SK-N-SH (cell line): Measurements from ENCODE around the gene PSTPIP1. TPM values are rescaled to one million over a fixed set of nuclear protein-coding genes. Genes with fewer than 3 reads are reported as not detected.

Experiments
- CTCF ChIA-PET: fragments of 300-600, 350-600 bp; formaldehyde crosslinking; extraction: SDS; loops from one replicate; lab custom pipeline; 2021; lab: Yijun Ruan, JAX
- POLR2A ChIA-PET: fragments of 350-600 bp; sonication (Branson Sonifier 250); formaldehyde crosslinking; extraction: SDS; loops from one replicate; lab custom pipeline; 2020; ENCODE audit warnings: antibody characterized with exemption, inconsistent platforms; lab: Yijun Ruan, JAX
- DNase-seq: peaks from one replicate; pipeline ENCODE4 v3.0.0; 2012
- H2AFZ ChIP-seq: fragments of 200-600 bp; sonication (generic); 2 replicates; pipeline ENCODE4 v1.8.1; 2016; ENCODE audit warnings: antibody characterized with exemption, mild to moderate bottlenecking, low read depth
- H3F3A ChIP-seq: fragments of 200-600 bp; sonication (generic); replicated peaks from 2 replicates; pipeline ENCODE3; 2016; ENCODE audit warnings: antibody characterized with exemption, mild to moderate bottlenecking; ENCODE audit not compliant: insufficient read depth
- H3K27ac ChIP-seq, 2 experiments: fragments of 200-500 bp in 1 of 2; fragments of 200-600 bp in 1 of 2; sonication (Bioruptor generic) in 1 of 2; sonication (generic), shearing (Covaris generic) in 1 of 2; 2 replicates each; pipeline versions ENCODE4 v1.5.1 to v1.6.1; 2014 to 2016; ENCODE audit warnings: low read depth in 2 of 2, inconsistent platforms in 1 of 2, low read length in 1 of 2, mild to moderate bottlenecking in 1 of 2, mixed read lengths in 1 of 2
- H3K27me3 ChIP-seq: fragments of 200-600 bp; sonication (generic), shearing (Covaris generic); 2 replicates; pipeline ENCODE4 v1.6.1; 2016; ENCODE audit warnings: mixed run types; ENCODE audit not compliant: insufficient read depth
- H3K36me3 ChIP-seq, 2 experiments: fragments of 200-500 bp in 1 of 2; fragments of 200-600 bp in 1 of 2; sonication (Bioruptor generic) in 1 of 2; sonication (generic) in 1 of 2; replicated peaks in 1 of 2; 2 replicates each; pipeline versions ENCODE3 to v1.5.1; 2014 to 2016; ENCODE audit warnings: low read length in 1 of 2, mild to moderate bottlenecking in 1 of 2; ENCODE audit not compliant: insufficient read depth in 2 of 2, control insufficient read depth in 1 of 2
- H3K4me1 ChIP-seq, 2 experiments: fragments of 200-500 bp in 1 of 2; fragments of 200-600 bp in 1 of 2; sonication (Bioruptor generic) in 1 of 2; sonication (generic), shearing (Covaris generic) in 1 of 2; 2 replicates each; pipeline versions ENCODE4 v1.5.1 to v1.6.1; 2014 to 2016; ENCODE audit warnings: low read depth in 1 of 2, low read length in 1 of 2, mixed run types in 1 of 2; ENCODE audit not compliant: insufficient read depth in 2 of 2, control insufficient read depth in 1 of 2
- H3K4me2 ChIP-seq: fragments of 200-600 bp; sonication (generic), shearing (Covaris generic); 2 replicates; pipeline ENCODE4 v1.6.1; 2017; ENCODE audit warnings: mixed run types
- H3K4me3 ChIP-seq, 2 experiments: fragments of 200-500 bp in 1 of 2; fragments of 200-600 bp in 1 of 2; sonication (Bioruptor generic) in 1 of 2; sonication (generic), shearing (Covaris generic) in 1 of 2; 2 replicates each; pipeline versions ENCODE4 v1.5.1 to v1.8.1; 2014 to 2016; ENCODE audit warnings: low read depth in 2 of 2, inconsistent platforms in 1 of 2, low read length in 1 of 2, mild to moderate bottlenecking in 1 of 2, mixed read lengths in 1 of 2, moderate library complexity in 1 of 2
- H3K79me2 ChIP-seq: fragments of 200-600 bp; sonication (generic); 2 replicates; pipeline ENCODE4 v1.8.1; 2017; ENCODE audit warnings: mild to moderate bottlenecking; ENCODE audit not compliant: insufficient read depth
- H3K9ac ChIP-seq: fragments of 200-600 bp; sonication (generic); 2 replicates; pipeline ENCODE4 v1.6.1; 2017; ENCODE audit warnings: mixed run types
- H3K9me2 ChIP-seq: fragments of 200-600 bp; sonication (generic); 2 replicates; pipeline ENCODE4 v1.6.1; 2017; ENCODE audit warnings: mixed run types
- H3K9me3 ChIP-seq: fragments of 200-600 bp; sonication (generic); 2 replicates; pipeline ENCODE4 v1.6.1; 2017; ENCODE audit warnings: mixed run types, mild to moderate bottlenecking, moderate library complexity
- H4K20me1 ChIP-seq: fragments of 200-600 bp; sonication (generic); 2 replicates; pipeline ENCODE4 v1.6.1; 2017; ENCODE audit warnings: mild to moderate bottlenecking, mixed run types; ENCODE audit not compliant: insufficient read depth
- EP300 ChIP-seq, 2 experiments: IDR thresholded peaks; 2 replicates each; pipeline versions ENCODE4 v1.4.0 to v1.6.1; 2012; ENCODE audit warnings: borderline replicate concordance in 1 of 2, low read depth in 1 of 2, low read length in 1 of 2
- FOSL2 ChIP-seq: IDR thresholded peaks from 2 replicates; pipeline ENCODE4 v1.4.0; 2012; ENCODE audit warnings: low read depth, mild to moderate bottlenecking, moderate library complexity, borderline replicate concordance
- MAX ChIP-seq: IDR thresholded peaks from 2 replicates; pipeline ENCODE4 v1.4.0; 2012; ENCODE audit warnings: low read depth
- RCOR1 ChIP-seq: fragments of 150-350 bp; IDR thresholded peaks from 2 replicates; pipeline ENCODE4 v1.6.1; 2017; ENCODE audit warnings: antibody characterized with exemption, low read length
- SMC3 ChIP-seq: IDR thresholded peaks from 2 replicates; pipeline ENCODE4 v1.6.1; 2012; ENCODE audit warnings: low read depth, low read length, improper control_type of control experiment
- TEAD4 ChIP-seq: IDR thresholded peaks from 2 replicates; pipeline ENCODE4 v1.4.0; 2012; ENCODE audit warnings: mild to moderate bottlenecking, borderline replicate concordance; ENCODE audit not compliant: insufficient read depth
- YY1 ChIP-seq: IDR thresholded peaks from 2 replicates; pipeline ENCODE4 v1.4.0; 2012; ENCODE audit warnings: low read depth, mild to moderate bottlenecking
- WGBS: methylation state at CpG from one replicate; pipeline ENCODE4 v1.1.6; 2017; ENCODE audit warnings: low lambda C conversion rate; 5-methylcytosine and 5-hydroxymethylcytosine counted together
- polyA plus RNA-seq, 3 experiments: library from polyadenylated mRNA; depleted of rRNA; stranded (reverse); fragments of >200 nt; gene quantifications; 2 replicates each; pipeline ENCODE4 v1.2.3, GENCODE V29; 2012
- TF ChIP-seq, protein P1 (sequence below): IDR thresholded peaks from 2 replicates; pipeline ENCODE4; 2012

Gene PSTPIP1
- polyA plus RNA-seq, 1 of the 3 experiments (the other 2 are of a cell fraction) = 0.69 TPM

- WGBS = 50% methylated on average over 4 of the region's 4 CpGs
These were observed 27.9 kb upstream of the PSTPIP1 start for GRCh38 chr15:76967067-76967466.

DNA sequence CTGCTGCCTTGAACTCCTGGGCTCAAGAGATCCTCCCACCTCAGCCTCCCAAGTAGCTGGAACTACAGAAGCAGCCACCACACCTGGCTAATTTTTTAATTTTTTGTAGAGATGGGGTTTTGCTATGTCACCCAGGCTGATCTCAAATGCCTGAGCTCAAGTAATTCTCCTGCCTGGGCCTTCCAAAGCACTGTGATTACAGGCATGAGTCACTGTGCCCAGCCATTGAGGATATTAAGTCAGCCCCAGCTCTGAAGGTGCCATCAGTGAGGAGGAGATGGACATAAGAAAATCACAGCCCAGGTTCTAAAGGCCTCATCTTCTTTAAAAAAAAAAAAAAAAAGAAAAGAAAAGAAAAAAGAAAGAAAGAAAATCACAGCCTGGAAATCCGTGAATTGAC, 26.6 kb upstream of the PSTPIP1 start:
- H3K79me2 ChIP-seq = no peaks in the 10 kb centered on the region
- no peak overlapping the region for H3K27ac ChIP-seq
- 67% methylated on average over 1 of the region's 1 CpG for WGBS
- no peaks in the 10 kb centered on the region for H3K9me2 ChIP-seq
- no peak overlapping the region for H3K4me2 ChIP-seq
- no peaks in the 10 kb centered on the region; a peak in 1 of 4 replicates for H3K4me1 ChIP-seq
- no peaks in the 10 kb centered on the region for H3F3A ChIP-seq
- CTCF ChIA-PET = no interaction called here
- H3K9ac ChIP-seq = no peak overlapping the region
- no peaks in the 10 kb centered on the region for H3K9me3 ChIP-seq
- H2AFZ ChIP-seq = no peak overlapping the region
- POLR2A ChIA-PET = no interaction called here
- H3K4me3 ChIP-seq = no peak overlapping the region
- no peak for DNase-seq
- H3K27me3 ChIP-seq = no peaks in the 10 kb centered on the region
- TF ChIP-seq FOSL2 = peak; percentile 9; the same call in 1 of the 2 replicates
- no peak for TF ChIP-seq MAX
- H4K20me1 ChIP-seq = no peaks in the 10 kb centered on the region
- no peaks in the 10 kb centered on the region for H3K36me3 ChIP-seq

More at GRCh38 chr15:76967067-76967466, 27.9 kb upstream of the PSTPIP1 start:
- Histone ChIP-seq H3F3A (no peaks in the 10 kb centered on the region), H3K79me2 (no peaks in the 10 kb centered on the region), H3K4me3 (no peak overlapping the region), H3K9me2 (no peaks in the 10 kb centered on the region), H3K36me3 (no peaks in the 10 kb centered on the region)
- CTCF ChIA-PET = interaction anchor here (1.3 kb wide), 1 partner anchor 25 kb away, joined by 6 read pairs; no protein-coding TSS in a partner anchor
- TF ChIP-seq EP300 (IDR thresholded peaks at IDR 0.05; ENCODE audit: borderline replicate concordance in 1 of 2, low read depth in 1 of 2, low read length in 1 of 2) = no peak
- TF ChIP-seq YY1 = no peak
- no peak for TF ChIP-seq TEAD4
- TF ChIP-seq SMC3 = no peak
- TF ChIP-seq, protein P1, sequence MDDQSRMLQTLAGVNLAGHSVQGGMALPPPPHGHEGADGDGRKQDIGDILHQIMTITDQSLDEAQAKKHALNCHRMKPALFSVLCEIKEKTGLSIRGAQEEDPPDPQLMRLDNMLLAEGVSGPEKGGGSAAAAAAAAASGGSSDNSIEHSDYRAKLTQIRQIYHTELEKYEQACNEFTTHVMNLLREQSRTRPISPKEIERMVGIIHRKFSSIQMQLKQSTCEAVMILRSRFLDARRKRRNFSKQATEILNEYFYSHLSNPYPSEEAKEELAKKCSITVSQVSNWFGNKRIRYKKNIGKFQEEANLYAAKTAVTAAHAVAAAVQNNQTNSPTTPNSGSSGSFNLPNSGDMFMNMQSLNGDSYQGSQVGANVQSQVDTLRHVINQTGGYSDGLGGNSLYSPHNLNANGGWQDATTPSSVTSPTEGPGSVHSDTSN = no peak
- TF ChIP-seq, all 33 proteins: peak for 0
- Histone ChIP-seq H2AFZ (no peak overlapping the region), H4K20me1 (no peaks in the 10 kb centered on the region), H3K9ac (no peak overlapping the region), H3K27ac (no peak overlapping the region), H3K4me2 (no peak overlapping the region), H3K27me3 (no peaks in the 10 kb centered on the region), H3K4me1 (no peaks in the 10 kb centered on the region), H3K9me3 (no peaks in the 10 kb centered on the region)
- POLR2A ChIA-PET = no interaction called here
- DNase-seq = no peak

GRCh38 chr15:76972389-76973361, 22.3 kb upstream of the PSTPIP1 start:
- H3K4me2 ChIP-seq = peak overlapping the region; percentile 49
- H4K20me1 ChIP-seq = no peaks in the 10 kb centered on the region
- no peaks in the 10 kb centered on the region for H3K9me3 ChIP-seq
- no peaks in the 10 kb centered on the region for H3K79me2 ChIP-seq
- H2AFZ ChIP-seq = no peak overlapping the region
- TF ChIP-seq RCOR1 (no peak), FOSL2 (peak; percentile 14; the same call in 1 of the 2 replicates)
- TF ChIP-seq, all 33 proteins: peak for 1
- 59% methylated on average over 20 of the region's 21 CpGs for WGBS
- no peak for DNase-seq
- Histone ChIP-seq H3K9me2 (no peaks in the 10 kb centered on the region), H3K4me1 (no peaks in the 10 kb centered on the region; a peak in 1 of 4 replicates), H3K36me3 (no peaks in the 10 kb centered on the region), H3F3A (no peaks in the 10 kb centered on the region), H3K27me3 (no peaks in the 10 kb centered on the region), H3K9ac (no peak overlapping the region), H3K4me3 (peak overlapping the region in 1 of 2 experiments; percentile 43; a peak in 1 of 4 replicates), H3K27ac (no peak overlapping the region)
- ChIA-PET CTCF (interaction anchor here (0.6 to 2.4 kb wide), 11 partner anchors 11 to 570 kb away, joined by 3 to 20 read pairs (median 4); partner anchors contain the start of gene PSTPIP1), POLR2A (no interaction called here)
